ENCODE data around the gene TUBA3D. TPM values are rescaled to one million over a fixed set of nuclear protein-coding genes. Genes with fewer than 3 reads are reported as not detected.
"Not testable (repeated sequence)": the region's sequence is repeated elsewhere in the genome, so short reads cannot be mapped to it uniquely, and the experiment has no call there.

Gene TUBA3D
- total and polyA plus RNA-seq, 7 experiments from 2014 or later, result not detected

GRCh38 chr2:131476363-131476762, 444 bp downstream of the TUBA3D start:
- H3K27ac Mint-ChIP-seq; H3K4me3 ChIP-seq (ENCODE audit: low read length); H3K27me3 Mint-ChIP-seq; ATAC-seq; H3K36me3 Mint-ChIP-seq; H3K27ac ChIP-seq (ENCODE audit: low read depth, low read length); intact Hi-C loops (cut with micrococcal nuclease); DNase-seq; H3K4me1 ChIP-seq (ENCODE audit: control insufficient read depth in 2 of 2, insufficient read depth in 2 of 2, low read length in 2 of 2); H3K9me3 Mint-ChIP-seq; H3K36me3 ChIP-seq (ENCODE audit: control insufficient read depth in 2 of 3, insufficient read depth in 3 of 3, low read length in 3 of 3); H3K4me3 Mint-ChIP-seq; H3K4me1 Mint-ChIP-seq; CTCF ChIA-PET; H3K9me3 ChIP-seq (ENCODE audit: control insufficient read depth in 2 of 3, low read length in 3 of 3); H3K27me3 ChIP-seq (ENCODE audit: control insufficient read depth in 2 of 2, insufficient read depth in 2 of 2, low read length in 2 of 2): not testable (repeated sequence)
- POLR2A ChIA-PET, result interaction anchor here (0.6 kb wide), 1 partner anchor 12 kb away, joined by 3 read pairs; no protein-coding TSS in a partner anchor

- H3K4me3 Mint-ChIP-seq; H3K27me3 Mint-ChIP-seq; H3K27ac Mint-ChIP-seq; H3K9me3 ChIP-seq (ENCODE audit: control insufficient read depth in 2 of 3, low read length in 3 of 3); POLR2A ChIA-PET; H3K4me3 ChIP-seq (ENCODE audit: low read length); H3K4me1 ChIP-seq (ENCODE audit: control insufficient read depth in 2 of 2, insufficient read depth in 2 of 2, low read length in 2 of 2); DNase-seq; H3K9me3 Mint-ChIP-seq; H3K36me3 Mint-ChIP-seq; CTCF ChIA-PET; ATAC-seq; H3K27me3 ChIP-seq (ENCODE audit: control insufficient read depth in 2 of 2, insufficient read depth in 2 of 2, low read length in 2 of 2); H3K36me3 ChIP-seq (ENCODE audit: control insufficient read depth in 2 of 3, insufficient read depth in 3 of 3, low read length in 3 of 3); H3K4me1 Mint-ChIP-seq; intact Hi-C loops (cut with micrococcal nuclease); H3K27ac ChIP-seq (ENCODE audit: low read depth, low read length): not testable (repeated sequence)
Measured at GRCh38 chr2:131477227-131477626, 1.3 kb downstream of the TUBA3D start.

GRCh38 chr2:131478074-131478849, 2.3 kb downstream of the TUBA3D start:
- H3K4me1 Mint-ChIP-seq; H3K4me3 ChIP-seq (ENCODE audit: low read length); H3K27me3 Mint-ChIP-seq; H3K9me3 Mint-ChIP-seq; H3K4me1 ChIP-seq (ENCODE audit: control insufficient read depth in 2 of 2, insufficient read depth in 2 of 2, low read length in 2 of 2); POLR2A ChIA-PET; H3K27ac ChIP-seq (ENCODE audit: low read depth, low read length); intact Hi-C loops (cut with micrococcal nuclease); H3K4me3 Mint-ChIP-seq; H3K27ac Mint-ChIP-seq; H3K9me3 ChIP-seq (ENCODE audit: control insufficient read depth in 2 of 3, low read length in 3 of 3); ATAC-seq; H3K36me3 ChIP-seq (ENCODE audit: control insufficient read depth in 2 of 3, insufficient read depth in 3 of 3, low read length in 3 of 3); CTCF ChIA-PET; DNase-seq; H3K27me3 ChIP-seq (ENCODE audit: control insufficient read depth in 2 of 2, insufficient read depth in 2 of 2, low read length in 2 of 2): not testable (repeated sequence)
- H3K36me3 Mint-ChIP-seq, result peaks cover 0 to 15% (median 4%) of the 10 kb centered on the region in 5 donors

GRCh38 chr2:131478850-131479461, 3.0 kb downstream of the TUBA3D start:
- H3K36me3 ChIP-seq (ENCODE audit: control insufficient read depth in 2 of 3, insufficient read depth in 3 of 3, low read length in 3 of 3); H3K27me3 Mint-ChIP-seq; POLR2A ChIA-PET; H3K4me3 ChIP-seq (ENCODE audit: low read length); H3K27ac Mint-ChIP-seq; H3K4me3 Mint-ChIP-seq; H3K9me3 ChIP-seq (ENCODE audit: control insufficient read depth in 2 of 3, low read length in 3 of 3); DNase-seq; H3K4me1 ChIP-seq (ENCODE audit: control insufficient read depth in 2 of 2, insufficient read depth in 2 of 2, low read length in 2 of 2); H3K27ac ChIP-seq (ENCODE audit: low read depth, low read length); H3K4me1 Mint-ChIP-seq; CTCF ChIA-PET; intact Hi-C loops (cut with micrococcal nuclease); ATAC-seq; H3K9me3 Mint-ChIP-seq; H3K27me3 ChIP-seq (ENCODE audit: control insufficient read depth in 2 of 2, insufficient read depth in 2 of 2, low read length in 2 of 2): not testable (repeated sequence)
- peaks cover 0 to 15% (median 4%) of the 10 kb centered on the region in 5 donors for H3K36me3 Mint-ChIP-seq

- H3K27me3 Mint-ChIP-seq; H3K4me3 ChIP-seq (ENCODE audit: low read length); H3K27ac Mint-ChIP-seq; H3K36me3 ChIP-seq (ENCODE audit: control insufficient read depth in 2 of 3, insufficient read depth in 3 of 3, low read length in 3 of 3); intact Hi-C loops (cut with micrococcal nuclease); H3K9me3 Mint-ChIP-seq; H3K4me1 Mint-ChIP-seq; H3K27ac ChIP-seq (ENCODE audit: low read depth, low read length); H3K27me3 ChIP-seq (ENCODE audit: control insufficient read depth in 2 of 2, insufficient read depth in 2 of 2, low read length in 2 of 2); POLR2A ChIA-PET; DNase-seq; ATAC-seq; H3K4me1 ChIP-seq (ENCODE audit: control insufficient read depth in 2 of 2, insufficient read depth in 2 of 2, low read length in 2 of 2); H3K4me3 Mint-ChIP-seq; H3K9me3 ChIP-seq (ENCODE audit: control insufficient read depth in 2 of 3, low read length in 3 of 3); CTCF ChIA-PET: not testable (repeated sequence)
- H3K36me3 Mint-ChIP-seq, result peaks cover 0 to 15% (median 4%) of the 10 kb centered on the region in 5 donors
Measured at GRCh38 chr2:131480351-131480750, 4.4 kb downstream of the TUBA3D start.

- H3K27ac ChIP-seq (ENCODE audit: low read depth, low read length); H3K27me3 ChIP-seq (ENCODE audit: control insufficient read depth in 2 of 2, insufficient read depth in 2 of 2, low read length in 2 of 2); H3K4me3 ChIP-seq (ENCODE audit: low read length); ATAC-seq; H3K4me3 Mint-ChIP-seq; H3K9me3 Mint-ChIP-seq; H3K36me3 ChIP-seq (ENCODE audit: control insufficient read depth in 2 of 3, insufficient read depth in 3 of 3, low read length in 3 of 3); CTCF ChIA-PET; H3K9me3 ChIP-seq (ENCODE audit: control insufficient read depth in 2 of 3, low read length in 3 of 3); H3K4me1 ChIP-seq (ENCODE audit: control insufficient read depth in 2 of 2, insufficient read depth in 2 of 2, low read length in 2 of 2); intact Hi-C loops (cut with micrococcal nuclease); H3K4me1 Mint-ChIP-seq; H3K27me3 Mint-ChIP-seq; H3K27ac Mint-ChIP-seq; POLR2A ChIA-PET; DNase-seq: not testable (repeated sequence)
- peaks cover 0 to 15% (median 2%) of the 10 kb centered on the region in 5 donors for H3K36me3 Mint-ChIP-seq
Measured at GRCh38 chr2:131482506-131483155, 6.7 kb downstream of the TUBA3D start.

All from naive thymus-derived CD4-positive, alpha-beta T cell (primary cell).